Panc1 (cell line): ENCODE measurements around the gene TSC2.

Source experiments
- CTCF ChIP-seq: fragments of 450-650 bp; IDR thresholded peaks from 2 replicates; pipeline ENCODE4 v1.5.1; 2017; ENCODE audit warnings: mild to moderate bottlenecking
- SIN3A ChIP-seq: IDR thresholded peaks from 2 replicates; pipeline ENCODE4 v1.6.1; 2012; ENCODE audit warnings: low read depth, mild to moderate bottlenecking, low read length, moderate library complexity, borderline replicate concordance; ENCODE audit not compliant: insufficient read depth

GRCh38 chr16:2090777-2091546 is 43.2 kb downstream of the TSC2 start:
- TF ChIP-seq CTCF = no peak
- TF ChIP-seq SIN3A = no peak
